ENCODE data around the gene LMX1B.

GRCh38 chr9:126599047-126599650 lies 14.6 kb upstream of the LMX1B start:
- TF ChIP-seq CTCF (IDR thresholded peaks at IDR 0.05), result no peak
- TF ChIP-seq POLR2A (IDR thresholded peaks at IDR 0.05), result no peak
